SU-DHL-6 (cell line): ENCODE results near the gene SYT13.

Experiments used
- EZH2phosphoT487 ChIP-seq: fragments of 200-600 bp; sonication (generic), shearing (Covaris generic); conservative IDR thresholded peaks from 2 replicates; pipeline ENCODE4 v1.6.1; 2018; ENCODE audit warnings: mild to moderate bottlenecking, antibody characterized with exemption, low read length, moderate library complexity, mixed read lengths
- TF ChIP-seq, protein P1 (sequence below): fragments of 200-600 bp; sonication (generic); IDR thresholded peaks from one replicate; pipeline ENCODE4 v1.5.1; 2017; ENCODE audit warnings: antibody characterized with exemption, mild to moderate bottlenecking, low read length, moderate library complexity; ENCODE audit not compliant: insufficient read depth, poor library complexity, severe bottlenecking

DNA sequence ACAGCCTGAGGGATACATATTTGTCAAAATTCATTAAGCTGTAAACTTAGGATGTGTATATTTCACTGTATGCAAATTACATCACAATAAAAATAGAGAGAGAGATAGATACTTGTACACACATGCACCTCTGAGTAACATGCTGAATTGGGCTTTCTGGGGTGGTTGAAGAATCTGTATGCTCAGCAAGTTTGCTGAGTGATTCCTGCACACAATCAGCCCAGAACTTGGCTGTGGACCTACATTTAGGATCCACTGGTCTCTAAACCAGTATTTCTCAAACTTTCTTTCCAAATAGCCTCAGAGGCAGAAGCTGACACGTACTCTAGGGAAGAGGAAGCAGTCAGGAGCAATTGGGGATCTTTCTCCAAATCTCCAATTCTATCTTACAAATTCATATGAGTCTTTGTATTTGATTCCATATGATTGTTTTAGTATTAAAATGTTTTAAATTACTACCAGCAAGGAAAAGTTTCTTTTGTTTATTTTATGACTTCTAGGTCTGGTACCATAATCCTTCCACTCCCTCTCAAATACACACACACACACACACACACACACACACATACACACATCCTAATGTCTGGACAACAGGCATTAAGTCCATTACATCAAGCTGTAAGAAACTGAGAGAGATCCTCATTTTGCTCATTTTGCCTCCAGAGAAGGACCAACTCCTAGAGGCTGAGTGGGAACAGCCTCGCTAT, 20.0 kb downstream of the SYT13 start:
- TF ChIP-seq, protein P1, sequence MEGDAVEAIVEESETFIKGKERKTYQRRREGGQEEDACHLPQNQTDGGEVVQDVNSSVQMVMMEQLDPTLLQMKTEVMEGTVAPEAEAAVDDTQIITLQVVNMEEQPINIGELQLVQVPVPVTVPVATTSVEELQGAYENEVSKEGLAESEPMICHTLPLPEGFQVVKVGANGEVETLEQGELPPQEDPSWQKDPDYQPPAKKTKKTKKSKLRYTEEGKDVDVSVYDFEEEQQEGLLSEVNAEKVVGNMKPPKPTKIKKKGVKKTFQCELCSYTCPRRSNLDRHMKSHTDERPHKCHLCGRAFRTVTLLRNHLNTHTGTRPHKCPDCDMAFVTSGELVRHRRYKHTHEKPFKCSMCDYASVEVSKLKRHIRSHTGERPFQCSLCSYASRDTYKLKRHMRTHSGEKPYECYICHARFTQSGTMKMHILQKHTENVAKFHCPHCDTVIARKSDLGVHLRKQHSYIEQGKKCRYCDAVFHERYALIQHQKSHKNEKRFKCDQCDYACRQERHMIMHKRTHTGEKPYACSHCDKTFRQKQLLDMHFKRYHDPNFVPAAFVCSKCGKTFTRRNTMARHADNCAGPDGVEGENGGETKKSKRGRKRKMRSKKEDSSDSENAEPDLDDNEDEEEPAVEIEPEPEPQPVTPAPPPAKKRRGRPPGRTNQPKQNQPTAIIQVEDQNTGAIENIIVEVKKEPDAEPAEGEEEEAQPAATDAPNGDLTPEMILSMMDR = no peak
- no peak for TF ChIP-seq EZH2phosphoT487
